Fibroblast of skin of right quadriceps (primary cell): ENCODE data around the gene CYP4F2.
"Not testable (repeated sequence)": the region's sequence is repeated elsewhere in the genome, so short reads cannot be mapped to it uniquely, and the experiment has no call there.

Experiments
- DNase-seq: peaks from one replicate; pipeline ENCODE4 v3.0.0-alpha.2; 2013

CYP4F2 gene, protein sequence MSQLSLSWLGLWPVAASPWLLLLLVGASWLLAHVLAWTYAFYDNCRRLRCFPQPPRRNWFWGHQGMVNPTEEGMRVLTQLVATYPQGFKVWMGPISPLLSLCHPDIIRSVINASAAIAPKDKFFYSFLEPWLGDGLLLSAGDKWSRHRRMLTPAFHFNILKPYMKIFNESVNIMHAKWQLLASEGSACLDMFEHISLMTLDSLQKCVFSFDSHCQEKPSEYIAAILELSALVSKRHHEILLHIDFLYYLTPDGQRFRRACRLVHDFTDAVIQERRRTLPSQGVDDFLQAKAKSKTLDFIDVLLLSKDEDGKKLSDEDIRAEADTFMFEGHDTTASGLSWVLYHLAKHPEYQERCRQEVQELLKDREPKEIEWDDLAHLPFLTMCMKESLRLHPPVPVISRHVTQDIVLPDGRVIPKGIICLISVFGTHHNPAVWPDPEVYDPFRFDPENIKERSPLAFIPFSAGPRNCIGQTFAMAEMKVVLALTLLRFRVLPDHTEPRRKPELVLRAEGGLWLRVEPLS

GRCh38 chr19:15897738-15898276 lies at the start of gene CYP4F2:
Gene CYP4F2, minus strand, starts transcription at chr19:15898074. Its CDS starts 463 bp downstream, at chr19:15897611.
- DNase-seq: no peak

DNA sequence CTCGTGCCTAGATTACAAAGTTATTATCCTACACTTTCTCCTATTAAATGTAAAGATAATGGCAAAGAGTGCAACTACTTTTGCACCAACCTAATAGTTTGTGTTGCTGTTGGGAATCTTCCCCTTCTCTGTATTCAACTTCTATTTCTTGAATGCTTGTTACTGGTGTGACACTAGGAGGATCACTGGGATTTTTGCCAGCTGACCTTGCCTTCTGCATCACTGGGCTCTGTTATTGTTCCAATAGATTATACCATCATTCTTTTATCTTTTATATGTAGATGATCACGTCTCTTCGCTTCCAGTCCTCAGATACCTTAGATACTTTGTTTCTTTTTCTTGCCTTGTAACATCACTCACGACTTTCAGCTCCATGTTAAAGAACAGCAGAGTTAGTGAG lies 47.4 kb upstream of the CYP4F2 start:
- DNase-seq: no peak

- no peak for DNase-seq
Measured at GRCh38 chr19:15944401-15944800, 46.5 kb upstream of the CYP4F2 start.

DNA sequence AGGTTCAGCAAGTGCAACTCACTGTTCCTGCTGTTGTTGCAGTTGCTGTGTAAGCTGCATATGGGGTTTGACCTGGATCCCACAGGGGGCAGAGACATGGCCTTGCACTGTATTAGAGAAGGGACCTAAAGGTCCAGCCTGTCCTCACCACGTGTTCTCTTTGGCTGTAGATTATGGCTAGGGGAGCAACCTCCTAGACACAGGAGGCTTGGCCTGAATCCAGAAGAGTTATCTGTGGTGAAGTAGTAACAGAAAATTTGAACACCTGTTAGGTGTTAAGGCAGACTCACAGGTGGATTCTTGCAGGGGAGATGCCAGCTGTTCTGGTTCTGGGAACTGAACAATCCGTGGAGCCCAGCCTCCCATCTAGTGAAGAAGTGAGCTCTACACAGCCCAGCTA lies 39.9 kb upstream of the CYP4F2 start:
- DNase-seq: no peak

DNA sequence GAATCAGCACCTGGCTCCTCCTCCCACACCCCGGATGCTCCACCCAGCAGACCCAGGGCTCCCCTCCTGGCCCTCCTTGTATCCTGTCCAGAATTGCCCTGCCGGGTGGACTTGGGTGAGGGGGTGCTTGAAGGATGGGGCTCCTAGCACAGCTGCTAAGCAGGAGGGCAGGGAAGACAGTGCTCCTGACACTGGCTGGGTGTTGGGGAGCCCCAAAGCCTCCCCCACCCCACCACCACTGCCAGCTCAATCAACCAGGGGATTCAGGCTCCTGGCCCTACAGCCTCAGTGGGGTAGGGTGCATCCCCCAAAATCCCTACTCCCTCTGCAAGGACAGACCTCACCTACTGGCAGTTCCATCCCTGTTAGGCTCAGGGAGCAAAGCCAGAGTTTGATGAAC lies 39.1 kb upstream of the CYP4F2 start:
- DNase-seq: no peak

GRCh38 chr19:15936173-15936572 lies 38.3 kb upstream of the CYP4F2 start:
- DNase-seq: no peak

GRCh38 chr19:15935167-15935702 lies 37.4 kb upstream of the CYP4F2 start:
- no peak for DNase-seq

DNA sequence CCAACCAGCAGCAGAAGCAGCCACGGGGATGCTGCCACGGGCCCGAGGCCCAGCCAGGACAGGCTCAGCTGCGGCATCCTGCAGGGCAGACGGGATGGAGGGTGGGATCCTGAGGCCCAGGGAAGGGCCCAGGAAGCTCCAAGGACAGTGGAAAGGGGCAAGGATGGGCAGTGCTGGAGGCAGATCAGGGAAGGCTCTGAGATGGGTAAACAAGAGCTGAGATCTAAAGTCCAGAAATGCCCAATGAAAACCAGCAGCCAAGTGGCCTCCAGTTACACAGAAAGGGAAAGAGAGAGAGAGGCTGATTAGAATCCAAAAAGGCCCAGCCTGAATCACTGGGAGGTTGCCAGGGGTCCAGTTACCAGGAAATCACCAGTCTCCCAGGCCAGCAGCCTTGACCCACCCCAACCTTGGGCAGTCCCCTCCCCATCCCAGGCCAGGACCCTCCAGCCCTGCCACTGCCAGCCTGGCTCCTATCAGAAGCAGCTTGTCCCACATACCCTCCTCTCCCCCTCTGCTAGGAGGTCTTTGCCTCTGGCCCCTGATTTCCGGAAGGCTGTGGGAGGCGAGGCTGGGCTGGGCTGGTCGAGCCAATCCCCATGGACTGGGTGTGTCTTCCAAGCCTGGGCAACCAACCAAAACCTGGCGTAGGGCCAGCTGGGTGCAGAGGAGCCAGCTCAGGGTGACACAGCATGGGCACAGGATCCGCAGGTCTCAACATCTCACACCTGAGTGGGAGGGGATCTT lies 36.6 kb upstream of the CYP4F2 start, which contains the start of gene CYP4F11:
CYP4F11 (minus strand) TSS at position 198 of the 747 bp plus-strand sequence; CDS start at position 77, 121 bp downstream.
- DNase-seq: no peak

DNA sequence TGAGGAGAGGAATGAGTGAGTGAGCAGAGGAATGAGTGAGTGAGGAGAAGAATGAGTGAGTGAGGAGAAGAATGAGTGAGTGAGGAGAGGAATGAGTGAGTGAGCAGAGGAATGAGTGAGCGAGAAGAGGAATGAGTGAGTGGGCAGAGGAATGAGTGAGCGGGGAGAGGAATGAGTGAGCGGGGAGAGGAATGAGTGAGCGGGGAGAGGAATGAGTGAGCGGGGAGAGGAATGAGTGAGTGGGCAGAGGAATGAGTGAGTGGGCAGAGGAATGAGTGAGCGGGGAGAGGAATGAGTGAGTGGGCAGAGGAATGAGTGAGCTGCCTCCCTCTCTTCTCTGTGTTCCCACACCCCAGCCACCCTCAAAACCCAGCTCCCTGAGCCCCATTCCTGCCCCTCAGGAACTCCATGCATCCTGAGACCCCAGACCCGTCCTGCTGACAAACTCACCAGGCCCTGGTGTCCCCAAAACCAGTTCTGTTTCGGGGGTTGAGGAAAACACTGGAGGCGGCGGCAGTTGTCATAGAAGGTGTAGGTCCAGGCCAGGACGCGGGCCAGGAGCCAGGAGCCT lies 36.0 kb upstream of the CYP4F2 start:
- DNase-seq: not testable (repeated sequence)

DNA sequence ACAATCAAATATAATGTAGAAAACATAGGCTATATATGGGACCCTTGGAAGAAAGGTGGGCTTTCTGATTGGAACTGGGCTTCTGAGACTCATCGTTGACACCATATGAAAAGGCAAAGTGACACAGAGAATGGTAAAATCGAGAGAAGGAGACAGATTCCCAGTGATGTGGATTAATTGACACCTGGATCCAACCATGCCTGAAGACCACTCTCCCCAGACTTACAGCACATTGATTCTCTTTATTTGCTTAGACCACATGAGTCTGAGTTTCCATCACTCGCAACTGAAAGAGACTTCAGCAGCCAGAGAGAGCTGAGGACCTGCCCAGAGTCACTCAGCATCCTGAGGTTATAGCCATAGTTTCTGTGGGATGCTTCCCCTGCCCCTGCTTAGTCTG lies 30.4 kb upstream of the CYP4F2 start:
- DNase-seq: no peak

GRCh38 chr19:15926484-15926883 lies 28.6 kb upstream of the CYP4F2 start:
- DNase-seq: no peak

DNA sequence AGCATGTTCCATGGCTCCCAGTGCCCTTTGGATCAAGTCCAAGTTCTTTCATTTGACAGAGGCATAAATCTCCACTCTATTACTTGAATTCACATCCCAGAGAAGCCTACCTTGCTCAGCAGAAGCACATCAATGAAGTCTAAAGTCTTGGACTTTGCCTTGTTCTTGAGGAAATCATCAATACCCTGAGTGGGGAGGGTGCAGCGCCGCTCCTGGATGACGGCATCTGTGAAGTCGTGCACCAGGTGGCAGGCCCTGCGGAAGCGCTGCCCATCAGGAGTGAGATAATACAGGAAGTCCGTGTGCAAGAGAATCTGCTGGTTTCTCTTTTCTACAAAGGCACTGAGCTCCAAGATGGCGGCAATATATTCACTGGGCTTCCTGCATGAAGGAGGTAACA lies 25.8 kb upstream of the CYP4F2 start:
- no peak for DNase-seq

GRCh38 chr19:15922021-15922420 lies 24.1 kb upstream of the CYP4F2 start:
- no peak for DNase-seq

DNA sequence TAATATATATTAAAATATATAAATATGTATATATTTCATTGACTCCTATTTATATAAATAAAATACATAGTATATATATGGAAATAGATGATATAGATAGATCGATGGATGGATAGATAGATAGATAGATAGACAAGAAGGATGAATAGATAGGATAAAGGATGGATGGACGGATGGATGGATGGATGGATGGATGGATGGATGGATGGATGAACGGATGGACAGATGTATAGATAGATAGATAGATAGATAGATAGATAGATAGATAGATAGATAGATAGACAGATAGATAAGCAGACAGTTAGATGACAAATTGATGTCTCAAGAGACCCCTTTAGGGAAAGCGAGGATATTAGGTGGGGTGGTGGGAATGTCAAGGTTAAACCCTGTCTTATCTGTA lies 21.4 kb upstream of the CYP4F2 start:
- no peak for DNase-seq

- no peak for DNase-seq
Measured at GRCh38 chr19:15915109-15915508, 17.2 kb upstream of the CYP4F2 start.

- DNase-seq: no peak
Measured at GRCh38 chr19:15913830-15914229, 16.0 kb upstream of the CYP4F2 start.

GRCh38 chr19:15913384-15913783 lies 15.5 kb upstream of the CYP4F2 start:
- no peak for DNase-seq

DNA sequence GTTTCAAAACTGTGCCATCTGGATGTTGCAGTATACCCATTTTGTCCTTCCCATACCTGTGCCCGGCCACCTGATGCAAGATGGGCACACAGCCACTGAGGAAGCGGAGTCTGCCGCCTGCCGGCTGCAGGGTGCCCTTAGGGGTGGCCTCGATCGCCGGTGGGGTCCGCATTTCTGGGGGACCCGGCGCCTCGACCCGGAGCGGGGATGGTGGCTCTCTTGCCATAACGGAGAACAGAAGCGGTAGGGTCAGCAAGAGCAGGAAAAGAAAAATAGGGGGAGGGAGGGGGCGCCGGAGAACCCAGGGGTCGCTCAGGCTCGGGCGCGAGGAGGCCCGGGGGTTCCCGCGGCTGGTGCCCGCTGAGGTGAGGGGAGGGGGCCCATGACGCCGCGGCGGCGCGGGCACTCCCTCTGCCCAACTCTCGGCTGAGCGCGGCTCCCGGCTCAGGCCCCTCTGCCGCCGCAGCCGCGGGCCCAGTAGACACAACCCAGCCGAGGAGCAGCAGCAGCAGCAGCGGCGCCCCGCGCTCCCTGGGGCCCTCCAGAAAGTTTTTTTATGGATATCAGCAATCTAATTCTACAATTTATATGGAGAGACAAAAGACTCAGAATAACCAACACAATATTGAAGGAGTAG lies 13.8 kb upstream of the CYP4F2 start:
- DNase-seq: no peak

GRCh38 chr19:15905026-15905425 lies 7.2 kb upstream of the CYP4F2 start:
- DNase-seq: no peak

- DNase-seq: not testable (repeated sequence)
Measured at GRCh38 chr19:15902898-15903297, 5.0 kb upstream of the CYP4F2 start.

DNA sequence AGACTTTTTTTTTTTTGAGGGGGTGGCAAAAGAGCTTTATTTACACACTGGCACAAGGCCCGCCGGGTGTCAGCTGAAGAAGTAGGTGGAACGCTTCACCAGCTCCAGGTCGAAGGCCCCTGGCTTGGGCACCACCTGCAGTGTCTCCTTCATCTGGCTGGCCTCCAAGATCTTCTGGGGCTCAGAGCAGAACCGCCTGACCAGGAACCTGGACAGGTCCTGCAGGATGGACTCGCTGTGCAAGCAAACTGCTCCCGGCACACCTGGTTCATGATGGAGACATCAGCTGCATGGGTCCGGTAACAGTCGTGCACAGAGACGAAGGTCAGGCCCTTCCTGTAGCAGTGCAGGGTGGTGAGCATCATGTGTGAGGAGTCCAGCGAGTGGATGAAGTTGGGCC lies 4.4 kb upstream of the CYP4F2 start:
- no peak for DNase-seq

- no peak for DNase-seq
Measured at GRCh38 chr19:15900504-15900903, 2.6 kb upstream of the CYP4F2 start.
